Parathyroid adenoma (tissue), 2 donors: ENCODE data around the gene TCIRG1.

Source experiments
- H2AFZ ChIP-seq: fragments of 300-600 bp; sonication (generic); one replicate; pipeline ENCODE4 v1.7.0; 2017; ENCODE audit warnings: antibody characterized with exemption, mild to moderate bottlenecking
- H3K27ac ChIP-seq: fragments of 300-600 bp; sonication (generic); one replicate; pipeline ENCODE4 v1.7.0; 2017
- H3K27me3 ChIP-seq: fragments of 300-600 bp; sonication (generic); one replicate; pipeline ENCODE4 v1.7.0; 2017; ENCODE audit warnings: low read length; ENCODE audit not compliant: control insufficient read depth, insufficient read depth
- H3K36me3 ChIP-seq: fragments of 300-600 bp; sonication (generic); one replicate; pipeline ENCODE4 v1.7.0; 2017; ENCODE audit warnings: low read length; ENCODE audit not compliant: control insufficient read depth, insufficient read depth
- H3K4me1 ChIP-seq: fragments of 300-600 bp; sonication (generic); one replicate; pipeline ENCODE4 v1.7.0; 2017; ENCODE audit warnings: control low read depth
- H3K4me2 ChIP-seq: fragments of 300-600 bp; sonication (generic); one replicate; pipeline ENCODE4 v1.7.0; 2017; ENCODE audit warnings: low read length
- H3K4me3 ChIP-seq: fragments of 300-600 bp; sonication (generic); one replicate; pipeline ENCODE4 v1.7.0; 2017; ENCODE audit warnings: low read depth, low read length
- H3K79me2 ChIP-seq: fragments of 300-600 bp; sonication (generic); one replicate; pipeline ENCODE4 v1.7.0; 2017; ENCODE audit warnings: control low read depth
- H3K9ac ChIP-seq: fragments of 300-600 bp; sonication (generic); one replicate; pipeline ENCODE4 v1.7.0; 2017; ENCODE audit warnings: mild to moderate bottlenecking
- H3K9me3 ChIP-seq: fragments of 300-600 bp; sonication (generic); one replicate; pipeline ENCODE4 v1.7.0; 2017; ENCODE audit warnings: low read length; ENCODE audit not compliant: control insufficient read depth
- TF ChIP-seq, protein P1 (sequence below): fragments of 300-600 bp; sonication (generic); IDR thresholded peaks from one replicate; pipeline ENCODE4 v1.7.0; 2017; ENCODE audit warnings: antibody characterized with exemption, mild to moderate bottlenecking
- donor health status: primary hyperparathyroidism.

Gene TCIRG1

DNA sequence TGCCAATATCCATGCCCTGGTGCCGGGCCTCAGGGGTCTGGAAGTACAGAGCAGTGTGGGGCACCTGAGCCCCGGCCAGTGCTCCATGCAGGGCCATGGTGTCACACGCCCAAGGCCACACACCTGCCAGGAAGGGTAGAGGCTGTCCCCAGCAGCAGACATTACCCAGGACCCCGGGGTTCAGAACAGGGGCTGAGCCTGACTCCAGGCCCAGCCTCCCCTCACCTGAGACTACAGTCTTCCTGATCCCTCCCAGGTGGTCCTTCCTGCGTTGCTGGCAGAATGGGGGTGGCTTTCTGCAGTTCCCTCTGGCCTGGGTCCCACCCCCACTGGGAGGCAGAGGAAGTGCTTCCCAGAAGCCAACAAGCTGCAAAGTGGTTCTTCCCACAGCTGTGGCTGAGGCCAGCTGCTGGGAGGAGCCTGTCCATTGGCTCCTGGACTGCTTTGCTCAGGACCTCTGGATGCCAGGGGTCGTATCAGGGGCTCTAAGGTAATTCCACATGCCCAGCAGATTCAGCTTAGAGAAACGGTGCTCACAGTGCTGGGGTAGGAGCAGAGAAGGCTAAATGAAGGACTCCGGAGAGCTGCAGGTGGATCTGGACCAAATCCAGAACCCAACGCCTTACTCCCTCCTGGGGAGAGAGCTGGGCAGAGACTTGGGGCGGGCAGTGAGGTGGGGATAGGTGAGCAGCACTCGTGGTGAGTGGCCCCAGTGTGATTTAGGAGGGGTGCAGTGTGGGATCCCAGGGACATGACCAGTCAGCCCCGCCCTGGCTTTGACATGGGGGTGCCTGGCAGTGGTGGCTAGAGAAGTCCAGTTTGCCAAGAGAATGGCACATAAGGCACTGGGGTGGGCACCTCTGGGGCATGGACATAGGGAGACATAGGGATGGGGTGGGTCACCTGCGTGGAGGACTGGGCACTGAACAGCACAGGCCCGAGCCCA lies 12.6 kb downstream of the TCIRG1 start:
- H3K27me3 ChIP-seq, result no peaks in the 10 kb centered on the region
- no peak overlapping the region for H3K9ac ChIP-seq
- H3K4me1 ChIP-seq, result no peaks in the 10 kb centered on the region
- H3K4me2 ChIP-seq, result no peak overlapping the region
- no peak overlapping the region for H2AFZ ChIP-seq
- H3K27ac ChIP-seq, result no peak overlapping the region
- H3K79me2 ChIP-seq, result no peaks in the 10 kb centered on the region
- H3K9me3 ChIP-seq, result no peaks in the 10 kb centered on the region
- no peak overlapping the region for H3K4me3 ChIP-seq
- H3K36me3 ChIP-seq, result no peaks in the 10 kb centered on the region
- TF ChIP-seq, protein P1, sequence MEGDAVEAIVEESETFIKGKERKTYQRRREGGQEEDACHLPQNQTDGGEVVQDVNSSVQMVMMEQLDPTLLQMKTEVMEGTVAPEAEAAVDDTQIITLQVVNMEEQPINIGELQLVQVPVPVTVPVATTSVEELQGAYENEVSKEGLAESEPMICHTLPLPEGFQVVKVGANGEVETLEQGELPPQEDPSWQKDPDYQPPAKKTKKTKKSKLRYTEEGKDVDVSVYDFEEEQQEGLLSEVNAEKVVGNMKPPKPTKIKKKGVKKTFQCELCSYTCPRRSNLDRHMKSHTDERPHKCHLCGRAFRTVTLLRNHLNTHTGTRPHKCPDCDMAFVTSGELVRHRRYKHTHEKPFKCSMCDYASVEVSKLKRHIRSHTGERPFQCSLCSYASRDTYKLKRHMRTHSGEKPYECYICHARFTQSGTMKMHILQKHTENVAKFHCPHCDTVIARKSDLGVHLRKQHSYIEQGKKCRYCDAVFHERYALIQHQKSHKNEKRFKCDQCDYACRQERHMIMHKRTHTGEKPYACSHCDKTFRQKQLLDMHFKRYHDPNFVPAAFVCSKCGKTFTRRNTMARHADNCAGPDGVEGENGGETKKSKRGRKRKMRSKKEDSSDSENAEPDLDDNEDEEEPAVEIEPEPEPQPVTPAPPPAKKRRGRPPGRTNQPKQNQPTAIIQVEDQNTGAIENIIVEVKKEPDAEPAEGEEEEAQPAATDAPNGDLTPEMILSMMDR, result no peak

DNA sequence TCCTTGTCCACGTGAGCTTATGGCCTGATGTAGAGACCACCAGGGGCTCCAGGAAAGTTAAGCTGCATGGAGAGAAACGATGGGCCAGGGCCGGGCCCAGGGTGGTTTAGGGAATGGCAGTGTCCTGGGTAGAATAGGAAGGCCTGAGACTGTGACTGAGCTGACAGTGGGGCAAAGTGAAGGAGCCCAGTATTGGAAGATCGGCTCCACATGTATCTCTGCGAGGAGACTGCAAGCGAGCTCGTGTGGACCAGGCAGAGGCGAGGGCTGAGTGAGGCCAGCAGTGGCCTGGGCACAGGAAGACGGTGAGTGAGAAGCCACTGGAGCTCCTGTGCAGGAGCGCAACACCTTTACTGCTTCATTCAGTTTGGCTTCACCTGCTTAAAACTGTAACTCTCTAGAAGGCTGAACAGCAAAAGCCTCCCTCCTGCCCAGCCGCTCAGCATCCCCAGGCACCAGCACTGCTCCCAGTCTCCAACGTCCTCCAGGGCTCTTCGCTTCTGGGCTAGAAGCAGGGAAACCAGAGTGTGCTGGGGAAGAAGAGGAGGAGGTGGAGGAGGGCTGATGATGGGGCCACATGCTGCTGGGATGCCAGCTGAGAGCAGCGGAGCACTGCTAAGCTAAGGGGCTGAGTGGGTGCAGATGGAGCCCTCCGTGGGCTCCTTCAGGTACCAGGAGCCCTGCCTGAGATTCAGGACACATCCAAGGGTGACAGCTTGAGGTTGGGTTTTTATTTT lies 13.5 kb downstream of the TCIRG1 start:
- no peaks in the 10 kb centered on the region for H3K36me3 ChIP-seq
- H2AFZ ChIP-seq, result no peak overlapping the region
- H3K9me3 ChIP-seq, result no peaks in the 10 kb centered on the region
- TF ChIP-seq, protein P1, result no peak
- no peaks in the 10 kb centered on the region for H3K4me1 ChIP-seq
- no peak overlapping the region for H3K27ac ChIP-seq
- no peak overlapping the region for H3K4me2 ChIP-seq
- no peak overlapping the region for H3K9ac ChIP-seq
- no peak overlapping the region for H3K4me3 ChIP-seq
- H3K27me3 ChIP-seq, result no peaks in the 10 kb centered on the region
- H3K79me2 ChIP-seq, result no peaks in the 10 kb centered on the region

DNA sequence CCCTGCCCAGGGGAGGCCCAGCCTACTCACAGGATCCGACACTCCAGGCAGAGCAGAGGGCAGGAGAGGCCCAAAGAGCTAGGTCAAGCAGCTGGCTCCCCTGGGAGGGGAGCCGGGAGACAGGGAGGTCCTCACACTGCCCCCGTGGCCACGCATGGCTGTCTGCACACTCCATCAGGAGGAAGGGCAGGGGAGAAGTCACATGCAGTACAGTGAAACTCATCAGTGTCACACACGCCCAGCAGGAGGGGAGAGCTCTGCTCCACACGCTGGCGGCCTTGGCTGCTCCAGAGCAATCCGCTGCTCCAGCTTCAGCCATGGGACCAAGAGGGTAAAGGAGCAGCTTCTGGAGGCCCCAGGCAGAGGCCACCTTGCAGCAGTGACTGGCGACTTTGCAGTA lies 14.3 kb downstream of the TCIRG1 start:
- TF ChIP-seq, protein P1, result no peak
- no peak overlapping the region for H3K4me3 ChIP-seq
- H3K4me2 ChIP-seq, result no peak overlapping the region
- no peaks in the 10 kb centered on the region for H3K27me3 ChIP-seq
- no peak overlapping the region for H3K27ac ChIP-seq
- no peak overlapping the region for H2AFZ ChIP-seq
- H3K4me1 ChIP-seq, result no peaks in the 10 kb centered on the region
- H3K36me3 ChIP-seq, result no peaks in the 10 kb centered on the region
- no peak overlapping the region for H3K9ac ChIP-seq
- H3K9me3 ChIP-seq, result no peaks in the 10 kb centered on the region
- no peaks in the 10 kb centered on the region for H3K79me2 ChIP-seq

DNA sequence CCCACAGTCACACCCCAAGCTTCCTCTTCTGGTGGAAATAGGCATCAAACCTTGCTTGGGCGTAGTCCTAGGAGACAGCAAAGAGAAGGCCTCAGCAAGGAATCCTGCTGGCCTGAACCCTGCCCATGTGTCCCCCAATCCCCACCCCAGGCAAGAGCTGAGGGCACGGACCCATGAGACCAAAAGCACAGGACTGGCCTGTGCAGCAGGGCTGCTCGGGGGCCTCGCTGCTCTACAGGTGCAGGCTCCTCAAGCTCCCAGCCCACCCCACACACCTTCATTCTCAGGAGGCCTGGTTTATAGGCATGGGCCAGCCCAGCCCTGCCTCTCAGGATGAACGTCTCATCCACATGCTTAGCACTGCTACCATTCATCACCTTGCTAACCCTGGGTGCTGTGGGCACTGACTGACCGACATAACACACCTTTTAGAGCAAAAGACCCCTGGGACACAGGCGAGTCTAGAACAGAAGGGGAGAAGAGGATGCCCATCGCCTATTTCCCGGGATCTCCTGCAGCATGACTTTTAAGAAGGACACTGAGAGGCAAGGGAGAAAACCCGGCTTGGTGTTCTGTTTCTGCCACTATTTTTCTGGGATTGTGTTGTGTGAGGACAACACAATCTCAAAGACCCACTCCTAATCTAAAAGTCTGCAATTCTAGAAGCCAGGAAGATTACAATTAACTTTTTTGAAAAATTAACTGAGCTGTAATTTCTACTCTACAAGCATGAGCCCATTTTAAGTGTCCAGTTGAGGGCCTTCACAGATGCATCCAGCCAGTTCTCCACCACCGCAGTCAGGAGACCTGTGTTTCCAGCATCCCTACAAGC lies 15.4 kb downstream of the TCIRG1 start:
- TF ChIP-seq, protein P1, result no peak
- H3K79me2 ChIP-seq, result no peaks in the 10 kb centered on the region
- no peaks in the 10 kb centered on the region for H3K27me3 ChIP-seq
- H3K4me1 ChIP-seq, result no peaks in the 10 kb centered on the region
- no peak overlapping the region for H2AFZ ChIP-seq
- H3K9ac ChIP-seq, result no peak overlapping the region
- H3K27ac ChIP-seq, result no peak overlapping the region
- no peaks in the 10 kb centered on the region for H3K9me3 ChIP-seq
- H3K36me3 ChIP-seq, result no peaks in the 10 kb centered on the region
- no peak overlapping the region for H3K4me2 ChIP-seq
- no peak overlapping the region for H3K4me3 ChIP-seq
